NCI-H1930 (cell line): ENCODE results near the gene LPAR5.

Source experiments
- DNase-seq, 2 experiments: peaks; one replicate each; lab custom pipeline; 2025; lab: John Stamatoyannopoulos, UW

Gene LPAR5

GRCh38 chr12:6635856-6636531, at the start of gene LPAR5:
TSS of gene LPAR5 (minus strand) at chr12:6635959. CDS start at chr12:6621248, 14,711 bp downstream.
- DNase-seq, result no peak

GRCh38 chr12:6684609-6685008, 48.9 kb upstream of the LPAR5 start:
- peak; percentile 44 to 61 for DNase-seq

- DNase-seq, result no peak
Observed at GRCh38 chr12:6676962-6677361, 41.2 kb upstream of the LPAR5 start.

- DNase-seq, result no peak
Observed at GRCh38 chr12:6672143-6672542, 36.4 kb upstream of the LPAR5 start.

- peak in 1 of 2 experiments; percentile 50 for DNase-seq
Observed at GRCh38 chr12:6667559-6668210, 31.9 kb upstream of the LPAR5 start.

GRCh38 chr12:6666211-6666610, 30.5 kb upstream of the LPAR5 start:
- DNase-seq, result no peak

- no peak for DNase-seq
Observed at GRCh38 chr12:6664902-6665301, 29.1 kb upstream of the LPAR5 start.

- DNase-seq, result peak; percentile 100
Observed at GRCh38 chr12:6662906-6663742, 27.4 kb upstream of the LPAR5 start, which contains the start of gene ING4. TSS of gene ING4 (minus strand) at chr12:6663119. CDS start at chr12:6663101, 18 bp downstream.

GRCh38 chr12:6662602-6662905, 26.8 kb upstream of the LPAR5 start:
- no peak for DNase-seq

- DNase-seq, result no peak
Observed at GRCh38 chr12:6653987-6654386, 18.2 kb upstream of the LPAR5 start.

- DNase-seq, result no peak
Observed at GRCh38 chr12:6653342-6653741, 17.6 kb upstream of the LPAR5 start.

- no peak for DNase-seq
Observed at GRCh38 chr12:6652391-6652790, 16.6 kb upstream of the LPAR5 start.

- DNase-seq, result no peak
Observed at GRCh38 chr12:6650832-6651231, 15.1 kb upstream of the LPAR5 start.

- DNase-seq, result no peak
Observed at GRCh38 chr12:6647083-6647604, 11.4 kb upstream of the LPAR5 start, which contains the start of gene ACRBP. TSS of gene ACRBP (minus strand) at chr12:6647432. CDS start at chr12:6647366, 66 bp downstream.

GRCh38 chr12:6646276-6647082, 10.7 kb upstream of the LPAR5 start:
- DNase-seq, result no peak

GRCh38 chr12:6644903-6645302, 9.1 kb upstream of the LPAR5 start:
- DNase-seq, result no peak

GRCh38 chr12:6644257-6644596, 8.5 kb upstream of the LPAR5 start:
- DNase-seq, result no peak

- no peak for DNase-seq
Observed at GRCh38 chr12:6643569-6644256, 8.0 kb upstream of the LPAR5 start.

GRCh38 chr12:6641131-6641530, 5.4 kb upstream of the LPAR5 start:
- DNase-seq, result no peak

GRCh38 chr12:6640497-6640896, 4.7 kb upstream of the LPAR5 start:
- no peak for DNase-seq

- no peak for DNase-seq
Observed at GRCh38 chr12:6639151-6639801, 3.5 kb upstream of the LPAR5 start.
